Measurements from ENCODE around the gene JAZF1. TPM values are rescaled to one million over a fixed set of nuclear protein-coding genes. Genes with fewer than 3 reads are reported as not detected.

JAZF1 gene
- total and polyA plus RNA-seq, 9 of the 15 experiments (the other 6 are each of a cell fraction or from before 2014, with no cell fraction given), result 0.04 to 0.64 (median 0.11) TPM; not detected in 3

- TF ChIP-seq DEAF1 (CRISPR knock-in tag; IDR thresholded peaks at IDR 0.05), result no peak
- TF ChIP-seq DPF2 (IDR thresholded peaks at IDR 0.05), result no peak
- TF ChIP-seq ZNF778 (CRISPR knock-in tag; IDR thresholded peaks at IDR 0.05), result no peak
- no peak for TF ChIP-seq ZNF699 (CRISPR knock-in tag; IDR thresholded peaks at IDR 0.05; ENCODE audit: insufficient replicate concordance)
- TF ChIP-seq PTRF (tag; IDR thresholded peaks at IDR 0.05), result no peak
- no peak for TF ChIP-seq DDX20 (tag; IDR thresholded peaks at IDR 0.05; ENCODE audit: low read depth)
- TF ChIP-seq E2F1 (CRISPR knock-in tag; IDR thresholded peaks at IDR 0.05), result no peak
- no peak for TF ChIP-seq THRAP3 (IDR thresholded peaks at IDR 0.05; ENCODE audit: borderline replicate concordance)
- TF ChIP-seq ZNF23 (CRISPR knock-in tag; IDR thresholded peaks at IDR 0.05), result no peak
- TF ChIP-seq GTF2E2 (tag; IDR thresholded peaks at IDR 0.05), result no peak
- no peak for TF ChIP-seq BACH1 (tag; IDR thresholded peaks at IDR 0.05)
Measured at GRCh38 chr7:27840313-27840712, 340.3 kb downstream of the JAZF1 start (continued).

Measured in K562 (cell line).